HG03432 (cell line): ENCODE data around the gene BTBD10.

Experiments used
- ATAC-seq: cut with Tn5 transposase; IDR thresholded peaks from one replicate; pipeline ENCODE4 v1.9.1; 2021; ENCODE audit warnings: mild to moderate bottlenecking, moderate library complexity; ENCODE audit not compliant: unreplicated experiment

Gene BTBD10

DNA sequence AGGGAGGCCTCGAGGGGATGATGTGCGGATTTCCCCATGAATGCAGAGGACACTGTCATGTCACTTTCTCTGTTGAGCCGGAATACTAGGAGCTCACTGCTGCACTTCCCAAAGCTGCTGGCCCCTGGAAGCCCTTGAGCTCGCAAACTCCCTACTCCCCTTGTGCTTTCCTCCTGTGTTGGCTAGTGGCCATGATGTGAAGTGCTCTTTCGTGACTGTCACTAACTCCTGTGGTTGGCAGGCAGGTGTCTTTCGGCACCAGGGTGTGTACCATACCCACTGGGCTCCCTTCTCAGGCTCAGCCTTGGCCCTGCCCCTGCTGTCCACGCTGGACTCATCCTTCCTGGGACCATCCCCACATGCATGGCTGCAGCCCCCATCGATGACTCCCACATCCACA, 86.2 kb downstream of the BTBD10 start:
- no peak for ATAC-seq

DNA sequence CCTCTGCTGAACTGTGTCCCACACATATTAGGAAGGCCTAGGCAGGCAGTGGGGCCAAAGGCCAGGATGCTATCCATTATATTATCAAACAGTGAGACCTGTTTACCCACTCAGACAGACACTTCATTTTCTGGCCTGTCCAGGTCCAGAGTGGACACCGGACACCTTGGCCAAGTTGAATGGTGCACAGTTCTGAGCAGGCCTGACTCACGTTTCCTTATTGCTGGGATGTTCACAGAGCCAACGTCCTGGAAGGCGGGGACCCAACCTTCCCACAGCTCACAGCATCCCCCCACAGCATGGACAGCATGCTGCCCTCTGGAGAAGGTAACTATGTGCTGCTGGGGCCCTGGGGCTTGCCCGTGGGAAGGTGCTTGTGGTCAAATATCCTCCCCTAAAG, 86.6 kb downstream of the BTBD10 start:
- no peak for ATAC-seq

DNA sequence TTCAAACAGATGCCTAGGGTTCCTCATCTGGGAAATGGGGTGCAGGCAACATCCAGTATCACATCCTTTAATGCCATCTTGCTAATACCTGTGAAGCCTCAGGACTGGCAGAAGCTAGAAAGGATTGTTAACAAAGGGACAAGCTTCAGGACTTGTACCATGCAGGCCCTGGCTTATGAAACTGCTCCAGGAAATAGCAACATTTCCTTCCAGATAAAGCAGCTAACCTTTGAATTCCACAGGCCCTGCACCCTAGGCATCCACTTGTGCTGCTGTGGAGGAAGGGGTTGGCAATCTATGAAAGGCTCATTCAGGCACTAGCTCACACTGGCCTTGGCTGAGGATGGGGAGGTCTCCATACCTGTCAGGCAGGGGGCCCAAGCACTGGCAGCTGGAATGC, 87.2 kb downstream of the BTBD10 start:
- no peak for ATAC-seq

DNA sequence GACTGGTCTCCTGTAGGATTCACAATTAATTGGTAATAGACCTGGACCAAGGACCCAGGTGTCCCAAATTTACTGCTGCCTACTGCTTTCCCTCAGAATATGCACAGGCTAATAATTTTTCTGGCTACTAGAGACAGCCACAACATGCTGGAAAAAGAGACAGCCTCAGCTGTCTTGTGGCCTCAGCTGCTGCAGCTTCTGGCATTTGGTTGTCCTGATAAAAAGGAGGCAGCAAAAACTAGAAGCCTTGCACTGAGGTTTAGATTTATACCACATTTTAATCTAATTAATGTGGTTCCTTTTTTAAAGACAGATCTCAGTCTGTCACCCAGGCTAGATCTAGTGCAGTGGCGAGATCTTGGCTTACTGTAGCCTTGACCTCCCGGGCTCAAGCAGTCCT, 89.8 kb downstream of the BTBD10 start:
- ATAC-seq, result no peak

- ATAC-seq, result no peak
These were observed 95.0 kb downstream of the BTBD10 start for GRCh38 chr11:13368041-13368446.

DNA sequence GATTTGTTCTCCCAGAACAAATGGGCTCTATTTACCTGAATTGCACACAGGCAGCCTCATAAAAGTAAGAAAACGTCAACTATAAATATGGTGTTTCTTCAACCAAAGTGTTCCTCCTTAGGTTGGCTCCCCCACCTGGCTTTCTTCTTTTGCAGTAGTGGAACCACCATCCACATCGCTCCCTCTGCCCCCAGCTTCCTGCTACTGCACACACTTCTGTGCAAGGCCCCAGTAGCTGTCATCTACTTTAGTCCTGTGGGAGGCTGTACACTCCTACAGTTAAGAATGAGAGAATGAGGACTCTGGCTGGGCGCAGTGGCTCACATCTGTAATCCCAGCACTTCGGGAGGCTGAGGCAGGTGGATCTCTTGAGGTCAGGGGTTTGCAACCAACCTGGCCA, 95.9 kb downstream of the BTBD10 start:
- no peak for ATAC-seq

DNA sequence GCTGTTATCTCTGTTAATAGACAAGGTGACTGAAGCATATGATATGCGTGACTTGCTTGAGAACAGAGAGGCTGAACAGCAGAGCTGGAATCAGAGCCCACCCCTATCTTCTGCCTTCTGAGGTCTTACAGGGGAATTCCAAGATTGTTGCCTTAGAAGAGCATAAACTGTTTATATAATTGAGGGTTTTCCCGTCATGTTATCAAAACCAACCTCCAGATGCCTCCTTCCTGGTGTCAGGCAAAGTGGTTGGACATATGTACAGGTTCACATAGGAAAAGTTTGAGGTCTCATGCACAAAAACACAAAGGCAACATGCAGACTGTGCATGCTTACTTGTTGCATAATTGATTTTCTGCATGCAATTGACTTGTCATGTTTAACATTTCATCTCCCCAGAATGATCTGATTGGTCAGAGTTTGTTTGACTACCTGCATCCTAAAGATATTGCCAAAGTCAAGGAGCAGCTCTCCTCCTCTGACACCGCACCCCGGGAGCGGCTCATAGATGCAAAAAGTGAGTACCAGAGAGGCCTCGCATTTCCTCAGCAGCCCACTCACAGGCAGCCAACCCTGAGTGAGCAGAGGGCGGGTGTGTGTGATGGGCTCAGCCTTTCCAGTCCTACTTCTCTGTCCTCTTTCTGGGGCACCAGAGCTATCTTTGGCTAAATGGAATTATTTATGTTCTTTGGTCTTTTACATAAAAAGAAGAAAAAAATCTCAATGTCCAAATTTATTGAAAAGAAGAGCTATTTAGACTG, 96.6 kb downstream of the BTBD10 start:
- ATAC-seq, result no peak

- ATAC-seq, result no peak
These were observed 98.6 kb downstream of the BTBD10 start for GRCh38 chr11:13364388-13364787.

GRCh38 chr11:13362596-13363109, 100.4 kb downstream of the BTBD10 start:
- no peak for ATAC-seq

- no peak for ATAC-seq
These were observed 104.3 kb downstream of the BTBD10 start for GRCh38 chr11:13358596-13359270.

- no peak for ATAC-seq
These were observed 105.8 kb downstream of the BTBD10 start for GRCh38 chr11:13357232-13357631.

DNA sequence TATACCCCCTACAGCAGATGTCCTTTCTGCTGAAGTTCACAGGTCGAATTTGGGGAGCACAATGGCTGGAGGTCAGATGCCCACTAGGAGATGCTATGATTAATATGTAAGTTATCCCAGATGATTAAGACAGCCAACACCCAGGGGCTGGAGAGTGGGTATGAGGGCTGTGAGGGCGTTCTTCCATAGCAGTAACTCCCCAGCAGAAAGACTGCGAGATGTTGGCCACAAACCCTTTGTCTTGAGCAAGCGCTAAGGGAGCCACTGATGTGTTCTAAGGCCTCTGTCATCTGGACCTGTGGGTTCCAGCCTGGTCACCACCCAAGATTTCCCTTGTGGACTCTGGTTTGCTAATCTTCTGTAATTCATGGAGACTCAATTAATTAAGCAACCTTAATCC, 107.8 kb downstream of the BTBD10 start:
- no peak for ATAC-seq

DNA sequence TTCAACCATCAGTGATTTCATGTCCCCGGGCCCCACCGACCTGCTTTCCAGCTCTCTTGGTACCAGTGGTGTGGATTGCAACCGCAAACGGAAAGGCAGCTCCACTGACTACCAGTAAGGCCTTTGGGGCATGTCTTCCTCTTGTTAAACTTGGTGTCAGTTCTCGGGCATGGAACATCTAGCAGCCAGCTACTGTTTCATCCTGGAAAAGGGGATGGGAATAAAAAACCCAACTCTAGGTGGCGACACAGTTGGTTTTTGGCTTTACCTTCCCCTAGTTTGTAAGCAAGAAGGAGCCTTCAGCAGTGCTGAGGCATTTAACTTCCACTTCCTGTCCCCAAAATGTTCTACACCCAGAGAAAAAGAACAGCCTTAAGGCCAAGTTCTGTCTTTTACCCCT, 108.7 kb downstream of the BTBD10 start:
- no peak for ATAC-seq

DNA sequence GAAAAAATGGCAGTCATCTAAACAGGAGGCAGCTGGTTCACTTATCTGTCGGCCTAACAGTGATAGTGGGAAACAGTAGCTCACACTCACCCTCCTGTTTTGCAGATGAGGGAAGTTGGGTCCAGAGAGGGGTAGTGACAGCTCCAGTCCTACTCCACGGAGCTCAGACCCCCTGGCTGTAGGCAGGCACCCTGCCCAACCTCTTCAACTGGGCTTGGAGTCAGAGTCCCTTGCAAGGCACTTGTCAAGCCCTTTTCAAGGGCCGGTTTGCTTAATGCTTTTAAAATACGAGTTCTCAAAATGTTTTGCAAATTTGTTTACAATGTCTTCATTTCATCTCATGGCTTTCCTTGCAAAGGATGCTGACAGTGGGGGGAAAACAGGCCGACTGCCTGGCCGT, 110.3 kb downstream of the BTBD10 start:
- ATAC-seq, result no peak

DNA sequence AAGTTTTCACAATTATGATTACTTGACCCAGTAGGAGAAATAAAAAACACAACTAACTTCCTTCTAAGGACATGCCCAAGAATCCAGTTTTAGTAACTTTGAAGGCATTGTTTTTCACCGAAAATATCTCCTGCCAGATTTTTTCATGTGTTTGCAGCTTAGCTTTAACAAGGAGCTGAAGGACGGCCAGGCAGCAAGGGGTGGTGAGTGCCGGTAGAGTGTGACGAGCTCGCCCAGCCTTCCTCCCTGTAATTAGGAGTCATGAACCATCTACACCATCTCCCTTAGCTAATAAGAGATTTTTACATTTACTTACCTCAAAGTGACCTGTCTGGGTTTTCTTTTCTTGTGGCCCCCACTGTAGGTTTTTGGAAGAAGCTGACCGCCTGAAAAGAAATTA, 113.4 kb downstream of the BTBD10 start:
- no peak for ATAC-seq

DNA sequence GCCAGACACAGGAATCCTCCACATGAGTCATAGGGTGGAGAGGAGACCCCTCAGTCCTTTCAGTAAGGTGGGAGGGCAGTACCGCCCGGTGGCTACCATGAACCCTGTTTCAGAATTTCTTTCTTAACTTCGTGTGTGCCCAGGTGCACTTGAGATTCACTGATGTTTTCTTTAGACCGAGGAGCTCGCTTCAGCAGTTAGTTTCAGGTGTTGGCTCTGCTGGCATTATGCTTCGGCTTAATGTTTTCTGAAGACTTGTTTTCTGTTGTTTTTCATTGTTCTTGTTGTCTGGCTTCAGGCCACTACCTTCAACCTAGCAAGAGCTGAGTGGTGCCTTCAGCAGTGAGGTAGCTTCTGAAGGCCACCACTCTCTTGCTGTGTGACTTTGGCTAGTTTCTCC, 114.0 kb downstream of the BTBD10 start:
- no peak for ATAC-seq

DNA sequence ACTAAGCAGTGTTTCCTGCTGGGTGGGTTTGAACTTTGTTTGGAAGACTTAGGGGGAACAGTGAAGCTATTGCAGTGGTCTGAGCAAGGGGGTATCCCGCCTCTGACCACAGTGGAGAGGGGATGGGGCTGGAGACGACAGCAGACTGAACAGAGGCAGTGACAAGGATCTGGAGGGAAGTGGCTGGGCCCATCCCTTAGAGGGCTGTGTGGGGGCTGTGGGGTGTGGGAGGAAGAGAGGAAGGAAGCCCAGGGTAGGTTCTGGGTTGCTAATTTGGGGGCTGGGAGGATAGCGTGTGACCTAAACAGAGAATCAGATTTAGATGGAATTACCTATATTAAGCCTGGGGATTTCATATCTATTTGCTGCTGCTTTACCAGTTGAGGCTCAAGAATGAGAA, 114.7 kb downstream of the BTBD10 start:
- peak; percentile 60 for ATAC-seq

DNA sequence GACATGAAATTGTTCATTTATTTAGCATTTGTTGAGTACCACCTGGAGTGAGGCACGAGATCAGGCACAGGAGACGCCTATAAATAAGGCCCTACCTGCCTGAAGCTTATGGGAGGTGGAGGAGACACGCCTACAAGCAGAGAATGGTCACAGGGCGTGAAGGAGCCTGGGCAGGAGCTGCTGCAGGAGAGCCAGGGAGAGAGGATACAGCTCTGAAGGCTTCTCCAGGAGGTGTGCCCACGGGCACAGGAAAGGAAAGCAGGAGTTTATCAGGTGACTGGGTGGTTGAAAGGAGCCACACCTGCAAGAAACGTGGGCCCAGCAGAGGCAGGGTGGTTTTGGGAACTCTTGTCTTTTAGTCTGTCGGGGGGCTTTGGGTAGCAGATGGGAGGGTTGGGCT, 115.1 kb downstream of the BTBD10 start:
- ATAC-seq, result peak; percentile 6

- ATAC-seq, result no peak
These were observed 116.6 kb downstream of the BTBD10 start for GRCh38 chr11:13346470-13346869.

- no peak for ATAC-seq
These were observed 118.2 kb downstream of the BTBD10 start for GRCh38 chr11:13344818-13345217.

DNA sequence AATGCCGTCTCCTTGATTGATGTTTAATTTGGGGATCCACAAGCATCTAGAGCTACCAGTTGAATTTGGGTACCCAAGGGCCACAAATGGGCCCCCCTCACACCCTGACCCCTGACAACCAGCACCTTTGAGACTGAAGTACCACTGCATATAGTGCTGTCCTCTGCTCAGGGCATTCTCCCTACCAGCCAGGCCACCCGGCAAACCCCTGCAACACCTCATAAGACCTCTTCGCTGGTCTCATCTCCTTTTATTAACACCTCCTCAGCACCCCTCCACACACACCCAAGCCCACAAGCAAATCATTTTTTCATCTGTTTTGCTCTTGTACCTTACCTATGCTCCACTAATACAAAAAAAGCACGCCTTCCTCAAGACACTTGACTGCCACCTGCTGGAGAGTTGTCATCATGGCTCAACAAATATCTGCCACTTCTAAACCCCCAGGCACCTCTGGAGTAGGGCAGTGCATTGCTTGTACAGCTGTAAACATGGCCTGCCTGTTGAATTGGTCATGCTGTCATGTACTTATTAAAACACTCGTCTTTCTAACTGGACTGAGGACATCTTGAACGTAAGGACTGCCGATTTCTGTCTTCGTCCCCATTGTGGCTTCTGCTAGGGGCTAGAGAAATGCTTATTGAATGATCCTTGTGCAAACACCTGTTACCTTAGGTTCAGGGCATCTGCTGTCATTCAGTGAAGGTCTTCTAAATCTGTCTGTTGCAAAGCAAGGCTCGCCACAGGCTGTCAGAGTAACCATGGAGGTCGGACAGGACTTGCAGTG, 118.9 kb downstream of the BTBD10 start:
- ATAC-seq, result peak; percentile 31

- ATAC-seq, result peak; percentile 42
These were observed 120.0 kb downstream of the BTBD10 start for GRCh38 chr11:13343067-13343466.
